Measurements from ENCODE around the gene COX5A.
"Not testable (repeated sequence)": the region's sequence is repeated elsewhere in the genome, so short reads cannot be mapped to it uniquely, and the experiment has no call there.

DNA sequence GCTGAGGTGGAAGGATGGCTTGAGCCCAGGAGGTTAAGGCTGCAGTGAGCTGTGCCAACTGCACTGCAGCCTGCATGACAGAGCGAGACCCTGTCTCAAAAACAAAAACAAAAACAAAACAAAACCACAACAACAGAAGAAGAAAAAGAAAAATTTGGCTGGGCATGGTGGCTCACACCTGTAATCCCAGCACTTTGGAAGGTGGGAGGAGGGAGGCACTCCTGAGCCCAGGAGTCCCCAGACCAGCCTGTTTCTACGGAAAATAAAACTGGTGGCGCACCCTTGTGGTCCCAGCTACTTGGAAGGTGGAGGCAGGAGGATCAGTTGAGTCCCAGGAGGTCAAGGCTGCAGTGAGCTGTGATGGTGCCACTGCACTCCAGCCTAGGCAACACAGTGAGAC, 2.7 kb downstream of the COX5A start:
- TF ChIP-seq, protein P1, sequence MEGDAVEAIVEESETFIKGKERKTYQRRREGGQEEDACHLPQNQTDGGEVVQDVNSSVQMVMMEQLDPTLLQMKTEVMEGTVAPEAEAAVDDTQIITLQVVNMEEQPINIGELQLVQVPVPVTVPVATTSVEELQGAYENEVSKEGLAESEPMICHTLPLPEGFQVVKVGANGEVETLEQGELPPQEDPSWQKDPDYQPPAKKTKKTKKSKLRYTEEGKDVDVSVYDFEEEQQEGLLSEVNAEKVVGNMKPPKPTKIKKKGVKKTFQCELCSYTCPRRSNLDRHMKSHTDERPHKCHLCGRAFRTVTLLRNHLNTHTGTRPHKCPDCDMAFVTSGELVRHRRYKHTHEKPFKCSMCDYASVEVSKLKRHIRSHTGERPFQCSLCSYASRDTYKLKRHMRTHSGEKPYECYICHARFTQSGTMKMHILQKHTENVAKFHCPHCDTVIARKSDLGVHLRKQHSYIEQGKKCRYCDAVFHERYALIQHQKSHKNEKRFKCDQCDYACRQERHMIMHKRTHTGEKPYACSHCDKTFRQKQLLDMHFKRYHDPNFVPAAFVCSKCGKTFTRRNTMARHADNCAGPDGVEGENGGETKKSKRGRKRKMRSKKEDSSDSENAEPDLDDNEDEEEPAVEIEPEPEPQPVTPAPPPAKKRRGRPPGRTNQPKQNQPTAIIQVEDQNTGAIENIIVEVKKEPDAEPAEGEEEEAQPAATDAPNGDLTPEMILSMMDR (IDR thresholded peaks at IDR 0.05) = not testable (repeated sequence)
- TF ChIP-seq POLR2A (IDR thresholded peaks at IDR 0.05) = not testable (repeated sequence)
